Urinary bladder (tissue), 4 donors: ENCODE results near the gene WASF2. TPM values are rescaled to one million over a fixed set of nuclear protein-coding genes. Genes with fewer than 3 reads are reported as not detected.
"Not testable (repeated sequence)": the region's sequence is repeated elsewhere in the genome, so short reads cannot be mapped to it uniquely, and the experiment has no call there.

ENCODE experiments used
- DNase-seq: peaks from one replicate; pipeline ENCODE4 v3.0.0-alpha.2; 2015; ENCODE audit errors: extremely low spot score
- H3K27ac ChIP-seq: one replicate; pipeline ENCODE4 v1.5.1; 2013; ENCODE audit warnings: low read depth, mild to moderate bottlenecking, moderate library complexity
- H3K36me3 ChIP-seq: one replicate; pipeline ENCODE4 v1.6.1; 2013; ENCODE audit warnings: mild to moderate bottlenecking, moderate library complexity; ENCODE audit not compliant: insufficient read depth
- H3K4me1 ChIP-seq: one replicate; pipeline ENCODE4 v1.6.1; 2013; ENCODE audit warnings: mild to moderate bottlenecking, moderate library complexity; ENCODE audit not compliant: insufficient read depth
- H3K4me3 ChIP-seq: one replicate; pipeline ENCODE4 v1.5.1; 2013; ENCODE audit warnings: low read depth, low read length
- WGBS: extraction: QIAGEN DNeasy Blood & Tissue Kit; methylation state at CpG from one replicate; pipeline ENCODE4 v1.1.7; 2013; 5-methylcytosine and 5-hydroxymethylcytosine counted together
- polyA plus RNA-seq: library from polyadenylated mRNA; stranded (reverse); fragments of 200-250 nt; gene quantifications from one replicate; pipeline ENCODE4 v1.2.3, GENCODE V29; 2013
- total RNA-seq: library from RNA; depleted of rRNA; stranded (reverse); fragments of >200 nt; gene quantifications from one replicate; pipeline ENCODE4 v1.2.3, GENCODE V29; 2014
- donor health status: healthy with polysubstance abuse.
- donor health status: healthy.

The WASF2 gene
- total and polyA plus RNA-seq, 2 donors = 40.7 to 83.6 TPM

GRCh38 chr1:27471477-27471876, 18.5 kb downstream of the WASF2 start:
- Histone ChIP-seq H3K4me1 (no peaks in the 10 kb centered on the region), H3K27ac (peak overlapping the region; percentile 15), H3K36me3 (no peaks in the 10 kb centered on the region), H3K4me3 (no peak overlapping the region)
- no peak for DNase-seq
- WGBS = 97% methylated on average over 3 of the region's 3 CpGs

- no peaks in the 10 kb centered on the region for H3K4me1 ChIP-seq
- 73% methylated on average over 6 of the region's 6 CpGs for WGBS
Measured at GRCh38 chr1:27469334-27469733, 20.6 kb downstream of the WASF2 start.

GRCh38 chr1:27468378-27468777, 21.6 kb downstream of the WASF2 start:
- not testable (repeated sequence) for DNase-seq, H3K27ac ChIP-seq, H3K36me3 ChIP-seq, H3K4me3 ChIP-seq, H3K4me1 ChIP-seq
- whole genome bisulfite sequencing = 93% methylated on average over 15 of the region's 15 CpGs

More at GRCh38 chr1:27469334-27469733, 20.6 kb downstream of the WASF2 start:
- no peak overlapping the region for H3K27ac ChIP-seq
- no peak for DNase-seq
- H3K36me3 ChIP-seq = no peaks in the 10 kb centered on the region
- H3K4me3 ChIP-seq = no peak overlapping the region

GRCh38 chr1:27464926-27465647, 24.9 kb downstream of the WASF2 start:
- Histone ChIP-seq H3K36me3 (no peaks in the 10 kb centered on the region), H3K4me3 (no peak overlapping the region), H3K4me1 (no peaks in the 10 kb centered on the region), H3K27ac (no peak overlapping the region)
- WGBS = 76% methylated on average over 4 of the region's 4 CpGs
- no peak for DNase-seq

GRCh38 chr1:27463916-27464315, 26.1 kb downstream of the WASF2 start:
- 81% methylated on average over 6 of the region's 6 CpGs for WGBS

GRCh38 chr1:27458521-27458920, 31.4 kb downstream of the WASF2 start:
- not testable (repeated sequence) for H3K4me1 ChIP-seq, H3K4me3 ChIP-seq, DNase-seq, H3K36me3 ChIP-seq, H3K27ac ChIP-seq
- WGBS = 84% methylated on average over 10 of the region's 10 CpGs

More at GRCh38 chr1:27463916-27464315, 26.1 kb downstream of the WASF2 start:
- not testable (repeated sequence) for H3K4me1 ChIP-seq, DNase-seq, H3K27ac ChIP-seq, H3K4me3 ChIP-seq, H3K36me3 ChIP-seq

GRCh38 chr1:27455139-27455811, 34.7 kb downstream of the WASF2 start:
- Histone ChIP-seq H3K4me3 (no peak overlapping the region), H3K27ac (no peak overlapping the region), H3K36me3 (no peaks in the 10 kb centered on the region), H3K4me1 (no peaks in the 10 kb centered on the region)
- DNase-seq = no peak
- 39% methylated on average over 5 of the region's 5 CpGs for WGBS

GRCh38 chr1:27454610-27455009, 35.4 kb downstream of the WASF2 start:
- no peaks in the 10 kb centered on the region for H3K36me3 ChIP-seq
- WGBS = 95% methylated on average over 4 of the region's 4 CpGs
- no peaks in the 10 kb centered on the region for H3K4me1 ChIP-seq
- no peak overlapping the region for H3K27ac ChIP-seq
- DNase-seq = no peak
- H3K4me3 ChIP-seq = no peak overlapping the region

- no peaks in the 10 kb centered on the region for H3K4me1 ChIP-seq
- no peak overlapping the region for H3K4me3 ChIP-seq
- H3K36me3 ChIP-seq = no peaks in the 10 kb centered on the region
- WGBS = 59% methylated on average over 1 of the region's 1 CpG
- DNase-seq = no peak
- H3K27ac ChIP-seq = no peak overlapping the region
Measured at GRCh38 chr1:27451343-27451742, 38.6 kb downstream of the WASF2 start.

GRCh38 chr1:27448982-27449381, 41.0 kb downstream of the WASF2 start:
- DNase-seq = no peak
- no peak overlapping the region for H3K27ac ChIP-seq
- no peak overlapping the region for H3K4me3 ChIP-seq
- H3K36me3 ChIP-seq = no peaks in the 10 kb centered on the region
- H3K4me1 ChIP-seq = peaks cover 1% of the 10 kb centered on the region
- WGBS = 93% methylated on average over 9 of the region's 9 CpGs

GRCh38 chr1:27447883-27448282, 42.1 kb downstream of the WASF2 start:
- 60% methylated on average over 3 of the region's 3 CpGs for WGBS
- Histone ChIP-seq H3K4me3 (no peak overlapping the region), H3K27ac (no peak overlapping the region), H3K4me1 (peaks cover 1% of the 10 kb centered on the region), H3K36me3 (no peaks in the 10 kb centered on the region)
- DNase-seq = no peak

GRCh38 chr1:27447399-27447798, 42.6 kb downstream of the WASF2 start:
- H3K4me3 ChIP-seq = no peak overlapping the region
- peaks cover 1% of the 10 kb centered on the region for H3K4me1 ChIP-seq
- no peak overlapping the region for H3K27ac ChIP-seq
- no peaks in the 10 kb centered on the region for H3K36me3 ChIP-seq
- DNase-seq = no peak
- WGBS = 90% methylated on average over 3 of the region's 3 CpGs

- Histone ChIP-seq H3K27ac (no peak overlapping the region), H3K4me3 (no peak overlapping the region), H3K36me3 (no peaks in the 10 kb centered on the region), H3K4me1 (peaks cover 1% of the 10 kb centered on the region)
- 96% methylated on average over 6 of the region's 6 CpGs for WGBS
- DNase-seq = no peak
Measured at GRCh38 chr1:27446496-27447020, 43.4 kb downstream of the WASF2 start.
